HepG2 (cell line): ENCODE data around the gene NDUFAF3. TPM values are rescaled to one million over a fixed set of nuclear protein-coding genes. Genes with fewer than 3 reads are reported as not detected.

Source experiments
- ARHGAP35 ChIP-seq: sonication (generic); formaldehyde crosslinking; IDR thresholded peaks from 2 replicates; pipeline ENCODE4 v1.9.0; 2022; ENCODE audit warnings: mild to moderate bottlenecking, inconsistent platforms, moderate library complexity, missing genetic modification reagents, borderline replicate concordance
- CAMTA2 ChIP-seq: sonication (generic); formaldehyde crosslinking; IDR thresholded peaks from 2 replicates; pipeline ENCODE4 v1.4.0; 2020; ENCODE audit warnings: mild to moderate bottlenecking, missing genetic modification reagents, borderline replicate concordance
- CENPX ChIP-seq: sonication (generic); formaldehyde crosslinking; IDR thresholded peaks from 2 replicates; pipeline ENCODE4 v1.9.0; 2021; ENCODE audit warnings: mild to moderate bottlenecking, missing genetic modification reagents, moderate library complexity
- NFYC ChIP-seq: IDR thresholded peaks from 2 replicates; pipeline ENCODE4 v1.6.1; 2016; ENCODE audit warnings: missing genetic modification reagents, missing compliant biosample characterization
- RBFOX2 ChIP-seq: fragments of 200-400 bp; formaldehyde crosslinking; IDR thresholded peaks from 2 replicates; pipeline ENCODE4 v1.6.1; 2017; ENCODE audit warnings: low read depth, mild to moderate bottlenecking, low read length
- TAF15 ChIP-seq: fragments of 200-400 bp; formaldehyde crosslinking; IDR thresholded peaks from one replicate; pipeline ENCODE4 v1.6.1; 2018; ENCODE audit warnings: mild to moderate bottlenecking, low read depth, low read length; ENCODE audit not compliant: poor library complexity, severe bottlenecking
- ZNF136 ChIP-seq: sonication (generic); formaldehyde crosslinking; IDR thresholded peaks from 2 replicates; pipeline ENCODE4 v1.8.1; 2022; ENCODE audit warnings: low read depth, mild to moderate bottlenecking, moderate library complexity, missing genetic modification reagents
- ZNF143 ChIP-seq: sonication (generic); formaldehyde crosslinking; IDR thresholded peaks from 2 replicates; pipeline ENCODE4 v1.4.0; 2020; ENCODE audit warnings: missing genetic modification reagents
- ZNF24 ChIP-seq: fragments of 450-650 bp; IDR thresholded peaks from 2 replicates; pipeline ENCODE4 v1.6.1; 2017; ENCODE audit warnings: antibody characterized with exemption, mild to moderate bottlenecking
- ZNF432 ChIP-seq: sonication (generic); formaldehyde crosslinking; IDR thresholded peaks from 2 replicates; pipeline ENCODE4 v1.5.0; 2020; ENCODE audit warnings: missing genetic modification reagents, mild to moderate bottlenecking, borderline replicate concordance
- ZNF563 ChIP-seq: sonication (generic); formaldehyde crosslinking; IDR thresholded peaks from 2 replicates; pipeline ENCODE4 v1.8.0; 2022; ENCODE audit warnings: mild to moderate bottlenecking, moderate library complexity, missing genetic modification reagents
- ZNF644 ChIP-seq: IDR thresholded peaks from 2 replicates; pipeline ENCODE4 v1.6.1; 2016; ENCODE audit warnings: low read depth
- polyA plus RNA-seq, 8 experiments: library from polyadenylated mRNA; depleted of rRNA in 3 of 8; stranded (reverse) in 7 of 8; unstranded in 1 of 8; fragments of >200 nt; fragmentation: Illumina TruSeq in 4 of 8; extraction: Trizol in 4 of 8; gene quantifications; 2 replicates each; pipeline versions ENCODE4 v1.2.1 to v1.2.3, GENCODE V29; 2011 to 2016; ENCODE audit warnings: low read depth in 4 of 8, missing spikeins in 1 of 8, mixed read lengths in 1 of 8; ENCODE audit not compliant: insufficient read depth in 1 of 8
- total RNA-seq, 5 experiments: library from RNA; depleted of rRNA; stranded (reverse); fragments of >200 nt; fragmentation: Illumina TruSeq; extraction: Trizol; gene quantifications; 2 replicates each; pipeline ENCODE4 v1.2.3, GENCODE V29; 2016; ENCODE audit warnings: low read depth in 1 of 5
- TF ChIP-seq, protein P1 (sequence below): sonication (generic); formaldehyde crosslinking; conservative IDR thresholded peaks from 2 replicates; pipeline ENCODE4 v1.4.0; 2020; ENCODE audit warnings: mild to moderate bottlenecking, missing genetic modification reagents, moderate library complexity
- TF ChIP-seq, protein P2 (sequence below): sonication (generic); formaldehyde crosslinking; IDR thresholded peaks from 2 replicates; pipeline ENCODE4 v1.5.0; 2020; ENCODE audit warnings: mild to moderate bottlenecking, missing genetic modification reagents
- TF ChIP-seq, protein P3 (sequence below): sonication (generic); formaldehyde crosslinking; IDR thresholded peaks from 2 replicates; pipeline ENCODE4 v1.5.0; 2020; ENCODE audit warnings: mild to moderate bottlenecking, missing genetic modification reagents
- TF ChIP-seq, protein P4 (sequence below): sonication (generic); formaldehyde crosslinking; IDR thresholded peaks from 2 replicates; pipeline ENCODE4 v1.8.1; 2023; ENCODE audit warnings: mild to moderate bottlenecking, missing genetic modification reagents

The NDUFAF3 gene
- total and polyA plus RNA-seq, 2 of the 13 experiments (the other 11 are each of a cell fraction or from before 2014, with no cell fraction given) = 39.0 to 50.0 TPM

DNA sequence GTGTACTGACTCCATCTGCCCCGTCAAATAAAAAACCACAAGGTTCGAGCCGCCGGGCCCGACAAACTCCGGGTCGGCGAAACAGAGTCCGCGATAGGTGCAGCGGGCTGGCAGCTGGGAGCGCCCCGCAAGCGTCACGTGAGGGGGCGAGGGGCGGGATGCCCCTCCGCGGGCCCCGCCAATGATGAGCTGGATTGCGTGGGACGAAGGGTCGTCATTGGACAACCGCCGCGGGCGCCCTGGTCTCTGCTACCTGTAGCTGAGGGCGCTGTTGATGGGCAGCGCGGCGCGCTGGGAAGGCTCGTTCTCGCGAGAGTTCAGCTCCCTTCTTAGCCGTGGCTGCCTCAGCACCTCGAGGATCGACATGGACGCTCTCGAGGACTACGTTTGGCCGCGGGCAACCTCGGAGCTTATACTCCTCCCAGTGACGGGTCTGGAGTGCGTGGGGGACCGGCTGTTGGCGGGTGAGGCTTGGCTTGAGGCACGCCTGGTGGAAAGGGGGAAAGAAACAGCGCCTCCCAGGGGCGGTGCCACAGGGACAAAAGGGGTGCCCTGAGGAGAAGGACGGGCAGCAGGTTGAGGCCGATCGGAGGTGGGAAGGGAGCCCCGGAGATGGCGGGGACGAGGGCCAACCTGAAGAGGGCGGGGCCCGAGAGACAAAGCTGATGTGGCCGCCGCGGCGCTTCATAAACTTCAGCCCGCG is 14.7 kb upstream of the NDUFAF3 start, which contains the start of gene WDR6 (continued):
- TF ChIP-seq ZNF432 = no peak
- peak; percentile 67 for TF ChIP-seq ZNF143 (CRISPR knock-in tag)
- TF ChIP-seq TAF15 = no peak
- no peak; the same call in 1 of the 2 replicates for TF ChIP-seq ZNF563 (CRISPR knock-in tag)
- TF ChIP-seq NFYC (CRISPR knock-in tag) = peak; percentile 96
- TF ChIP-seq, protein P1, sequence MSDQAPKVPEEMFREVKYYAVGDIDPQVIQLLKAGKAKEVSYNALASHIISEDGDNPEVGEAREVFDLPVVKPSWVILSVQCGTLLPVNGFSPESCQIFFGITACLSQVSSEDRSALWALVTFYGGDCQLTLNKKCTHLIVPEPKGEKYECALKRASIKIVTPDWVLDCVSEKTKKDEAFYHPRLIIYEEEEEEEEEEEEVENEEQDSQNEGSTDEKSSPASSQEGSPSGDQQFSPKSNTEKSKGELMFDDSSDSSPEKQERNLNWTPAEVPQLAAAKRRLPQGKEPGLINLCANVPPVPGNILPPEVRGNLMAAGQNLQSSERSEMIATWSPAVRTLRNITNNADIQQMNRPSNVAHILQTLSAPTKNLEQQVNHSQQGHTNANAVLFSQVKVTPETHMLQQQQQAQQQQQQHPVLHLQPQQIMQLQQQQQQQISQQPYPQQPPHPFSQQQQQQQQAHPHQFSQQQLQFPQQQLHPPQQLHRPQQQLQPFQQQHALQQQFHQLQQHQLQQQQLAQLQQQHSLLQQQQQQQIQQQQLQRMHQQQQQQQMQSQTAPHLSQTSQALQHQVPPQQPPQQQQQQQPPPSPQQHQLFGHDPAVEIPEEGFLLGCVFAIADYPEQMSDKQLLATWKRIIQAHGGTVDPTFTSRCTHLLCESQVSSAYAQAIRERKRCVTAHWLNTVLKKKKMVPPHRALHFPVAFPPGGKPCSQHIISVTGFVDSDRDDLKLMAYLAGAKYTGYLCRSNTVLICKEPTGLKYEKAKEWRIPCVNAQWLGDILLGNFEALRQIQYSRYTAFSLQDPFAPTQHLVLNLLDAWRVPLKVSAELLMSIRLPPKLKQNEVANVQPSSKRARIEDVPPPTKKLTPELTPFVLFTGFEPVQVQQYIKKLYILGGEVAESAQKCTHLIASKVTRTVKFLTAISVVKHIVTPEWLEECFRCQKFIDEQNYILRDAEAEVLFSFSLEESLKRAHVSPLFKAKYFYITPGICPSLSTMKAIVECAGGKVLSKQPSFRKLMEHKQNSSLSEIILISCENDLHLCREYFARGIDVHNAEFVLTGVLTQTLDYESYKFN (CRISPR knock-in tag) = peak; percentile 42; the same call in 1 of the 2 replicates
- TF ChIP-seq RBFOX2 = peak; percentile 90
- TF ChIP-seq, protein P2, sequence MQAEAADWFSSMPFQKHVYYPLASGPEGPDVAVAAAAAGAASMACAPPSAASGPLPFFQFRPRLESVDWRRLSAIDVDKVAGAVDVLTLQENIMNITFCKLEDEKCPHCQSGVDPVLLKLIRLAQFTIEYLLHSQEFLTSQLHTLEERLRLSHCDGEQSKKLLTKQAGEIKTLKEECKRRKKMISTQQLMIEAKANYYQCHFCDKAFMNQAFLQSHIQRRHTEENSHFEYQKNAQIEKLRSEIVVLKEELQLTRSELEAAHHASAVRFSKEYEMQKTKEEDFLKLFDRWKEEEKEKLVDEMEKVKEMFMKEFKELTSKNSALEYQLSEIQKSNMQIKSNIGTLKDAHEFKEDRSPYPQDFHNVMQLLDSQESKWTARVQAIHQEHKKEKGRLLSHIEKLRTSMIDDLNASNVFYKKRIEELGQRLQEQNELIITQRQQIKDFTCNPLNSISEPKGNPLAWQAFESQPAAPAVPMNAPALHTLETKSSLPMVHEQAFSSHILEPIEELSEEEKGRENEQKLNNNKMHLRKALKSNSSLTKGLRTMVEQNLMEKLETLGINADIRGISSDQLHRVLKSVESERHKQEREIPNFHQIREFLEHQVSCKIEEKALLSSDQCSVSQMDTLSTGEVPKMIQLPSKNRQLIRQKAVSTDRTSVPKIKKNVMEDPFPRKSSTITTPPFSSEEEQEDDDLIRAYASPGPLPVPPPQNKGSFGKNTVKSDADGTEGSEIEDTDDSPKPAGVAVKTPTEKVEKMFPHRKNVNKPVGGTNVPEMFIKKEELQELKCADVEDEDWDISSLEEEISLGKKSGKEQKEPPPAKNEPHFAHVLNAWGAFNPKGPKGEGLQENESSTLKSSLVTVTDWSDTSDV = no peak
- TF ChIP-seq ZNF136 (CRISPR knock-in tag) = no peak
- no peak for TF ChIP-seq CENPX
- no peak for TF ChIP-seq ZNF644 (CRISPR knock-in tag)
- 0 out of 2 replicates have a peak, but pooled peaks have one; percentile 27 for TF ChIP-seq CAMTA2 (CRISPR knock-in tag)
- TF ChIP-seq, protein P3, sequence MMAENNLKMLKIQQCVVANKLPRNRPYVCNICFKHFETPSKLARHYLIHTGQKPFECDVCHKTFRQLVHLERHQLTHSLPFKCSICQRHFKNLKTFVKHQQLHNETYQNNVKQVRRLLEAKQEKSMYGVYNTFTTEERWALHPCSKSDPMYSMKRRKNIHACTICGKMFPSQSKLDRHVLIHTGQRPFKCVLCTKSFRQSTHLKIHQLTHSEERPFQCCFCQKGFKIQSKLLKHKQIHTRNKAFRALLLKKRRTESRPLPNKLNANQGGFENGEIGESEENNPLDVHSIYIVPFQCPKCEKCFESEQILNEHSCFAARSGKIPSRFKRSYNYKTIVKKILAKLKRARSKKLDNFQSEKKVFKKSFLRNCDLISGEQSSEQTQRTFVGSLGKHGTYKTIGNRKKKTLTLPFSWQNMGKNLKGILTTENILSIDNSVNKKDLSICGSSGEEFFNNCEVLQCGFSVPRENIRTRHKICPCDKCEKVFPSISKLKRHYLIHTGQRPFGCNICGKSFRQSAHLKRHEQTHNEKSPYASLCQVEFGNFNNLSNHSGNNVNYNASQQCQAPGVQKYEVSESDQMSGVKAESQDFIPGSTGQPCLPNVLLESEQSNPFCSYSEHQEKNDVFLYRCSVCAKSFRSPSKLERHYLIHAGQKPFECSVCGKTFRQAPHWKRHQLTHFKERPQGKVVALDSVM (CRISPR knock-in tag) = no peak
- peak; percentile 92 for TF ChIP-seq ARHGAP35 (CRISPR knock-in tag)
- TF ChIP-seq ZNF24 = no peak
- TF ChIP-seq, protein P4, sequence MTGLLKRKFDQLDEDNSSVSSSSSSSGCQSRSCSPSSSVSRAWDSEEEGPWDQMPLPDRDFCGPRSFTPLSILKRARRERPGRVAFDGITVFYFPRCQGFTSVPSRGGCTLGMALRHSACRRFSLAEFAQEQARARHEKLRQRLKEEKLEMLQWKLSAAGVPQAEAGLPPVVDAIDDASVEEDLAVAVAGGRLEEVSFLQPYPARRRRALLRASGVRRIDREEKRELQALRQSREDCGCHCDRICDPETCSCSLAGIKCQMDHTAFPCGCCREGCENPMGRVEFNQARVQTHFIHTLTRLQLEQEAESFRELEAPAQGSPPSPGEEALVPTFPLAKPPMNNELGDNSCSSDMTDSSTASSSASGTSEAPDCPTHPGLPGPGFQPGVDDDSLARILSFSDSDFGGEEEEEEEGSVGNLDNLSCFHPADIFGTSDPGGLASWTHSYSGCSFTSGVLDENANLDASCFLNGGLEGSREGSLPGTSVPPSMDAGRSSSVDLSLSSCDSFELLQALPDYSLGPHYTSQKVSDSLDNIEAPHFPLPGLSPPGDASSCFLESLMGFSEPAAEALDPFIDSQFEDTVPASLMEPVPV = peak; percentile 75
